KOPT-K1 (cell line): Measurements from ENCODE around the gene ACTN1.

ENCODE experiments used
- H3K27ac ChIP-seq: fragments of 200-600 bp; sonication (generic); 2 replicates; pipeline ENCODE4 v1.5.1; 2016; ENCODE audit warnings: antibody characterized with exemption, mild to moderate bottlenecking, low read depth, low read length; ENCODE audit not compliant: poor library complexity, severe bottlenecking
- H3K36me3 ChIP-seq: fragments of 200-600 bp; sonication (generic); 2 replicates; pipeline ENCODE4 v1.5.1; 2017; ENCODE audit warnings: antibody characterized with exemption, mild to moderate bottlenecking, low read length, moderate library complexity; ENCODE audit not compliant: insufficient read depth
- H3K9me3 ChIP-seq: fragments of 200-600 bp; sonication (generic); 2 replicates; pipeline ENCODE4 v1.5.1; 2017; ENCODE audit warnings: antibody characterized with exemption, low read length, mild to moderate bottlenecking; ENCODE audit not compliant: insufficient read depth, poor library complexity, severe bottlenecking

ACTN1 gene

GRCh38 chr14:68894123-68894522 lies 85.0 kb downstream of the ACTN1 start:
- H3K36me3 ChIP-seq: no peaks in the 10 kb centered on the region
- no peak overlapping the region for H3K27ac ChIP-seq
- H3K9me3 ChIP-seq: no peaks in the 10 kb centered on the region

GRCh38 chr14:68893566-68893965 lies 85.5 kb downstream of the ACTN1 start:
- Histone ChIP-seq H3K36me3 (no peaks in the 10 kb centered on the region), H3K27ac (no peak overlapping the region), H3K9me3 (no peaks in the 10 kb centered on the region)

GRCh38 chr14:68892961-68893360 lies 86.1 kb downstream of the ACTN1 start:
- no peaks in the 10 kb centered on the region for H3K9me3 ChIP-seq
- no peaks in the 10 kb centered on the region for H3K36me3 ChIP-seq
- H3K27ac ChIP-seq: no peak overlapping the region

GRCh38 chr14:68891851-68892660 lies 87.0 kb downstream of the ACTN1 start:
- no peak overlapping the region for H3K27ac ChIP-seq
- H3K36me3 ChIP-seq: no peaks in the 10 kb centered on the region
- H3K9me3 ChIP-seq: no peaks in the 10 kb centered on the region

GRCh38 chr14:68890173-68890931 lies 88.8 kb downstream of the ACTN1 start:
- Histone ChIP-seq H3K9me3 (no peaks in the 10 kb centered on the region), H3K36me3 (no peaks in the 10 kb centered on the region), H3K27ac (no peak overlapping the region)

GRCh38 chr14:68888883-68889282 lies 90.2 kb downstream of the ACTN1 start:
- Histone ChIP-seq H3K9me3 (no peaks in the 10 kb centered on the region), H3K27ac (no peak overlapping the region), H3K36me3 (no peaks in the 10 kb centered on the region)

- H3K27ac ChIP-seq: no peak overlapping the region
- no peaks in the 10 kb centered on the region for H3K36me3 ChIP-seq
- H3K9me3 ChIP-seq: no peaks in the 10 kb centered on the region
These were observed 90.9 kb downstream of the ACTN1 start for GRCh38 chr14:68888025-68888850.

GRCh38 chr14:68886109-68886434 lies 93.0 kb downstream of the ACTN1 start:
- no peak overlapping the region for H3K27ac ChIP-seq
- no peaks in the 10 kb centered on the region for H3K36me3 ChIP-seq
- H3K9me3 ChIP-seq: no peaks in the 10 kb centered on the region

GRCh38 chr14:68885226-68886108 lies 93.6 kb downstream of the ACTN1 start:
- no peak overlapping the region for H3K27ac ChIP-seq
- H3K9me3 ChIP-seq: no peaks in the 10 kb centered on the region
- no peaks in the 10 kb centered on the region for H3K36me3 ChIP-seq

- H3K36me3 ChIP-seq: no peaks in the 10 kb centered on the region
- no peaks in the 10 kb centered on the region for H3K9me3 ChIP-seq
- H3K27ac ChIP-seq: no peak overlapping the region
These were observed 94.8 kb downstream of the ACTN1 start for GRCh38 chr14:68884031-68885030.

- Histone ChIP-seq H3K9me3 (no peaks in the 10 kb centered on the region), H3K36me3 (no peaks in the 10 kb centered on the region), H3K27ac (no peak overlapping the region)
These were observed 96.9 kb downstream of the ACTN1 start for GRCh38 chr14:68882235-68882634.

GRCh38 chr14:68881396-68881795 lies 97.7 kb downstream of the ACTN1 start:
- H3K27ac ChIP-seq: no peak overlapping the region
- no peaks in the 10 kb centered on the region for H3K36me3 ChIP-seq
- H3K9me3 ChIP-seq: no peaks in the 10 kb centered on the region

GRCh38 chr14:68880581-68881105 lies 98.5 kb downstream of the ACTN1 start:
- Histone ChIP-seq H3K36me3 (no peaks in the 10 kb centered on the region), H3K27ac (no peak overlapping the region)

More at GRCh38 chr14:68880581-68881105, 98.5 kb downstream of the ACTN1 start:
- no peaks in the 10 kb centered on the region for H3K9me3 ChIP-seq
